HEK293 (cell line): ENCODE results near the gene KBTBD4.

ENCODE experiments used
- HOXC10 ChIP-seq: sonication (generic); formaldehyde crosslinking; IDR thresholded peaks from 2 replicates; pipeline ENCODE4 v1.8.1; 2023; ENCODE audit warnings: mild to moderate bottlenecking, missing genetic modification reagents
- HOXD13 ChIP-seq: sonication (generic); formaldehyde crosslinking; IDR thresholded peaks from 2 replicates; pipeline ENCODE4 v1.8.0; 2022; ENCODE audit warnings: missing genetic modification reagents, borderline replicate concordance
- SP2 ChIP-seq: fragments of 450-650 bp; formaldehyde crosslinking; IDR thresholded peaks from 2 replicates; pipeline ENCODE4 v1.5.1; 2016; ENCODE audit warnings: missing biosample characterization, missing genetic modification characterization
- ZBTB20 ChIP-seq: fragments of 450-650 bp; formaldehyde crosslinking; IDR thresholded peaks from 2 replicates; pipeline ENCODE4 v1.5.1; 2016; ENCODE audit warnings: missing biosample characterization, missing genetic modification characterization
- ZEB2 ChIP-seq: fragments of 450-650 bp; formaldehyde crosslinking; IDR thresholded peaks from 2 replicates; pipeline ENCODE4 v1.5.1; 2016; ENCODE audit warnings: missing biosample characterization, missing genetic modification characterization
- ZFHX2 ChIP-seq: fragments of 450-650 bp; formaldehyde crosslinking; conservative IDR thresholded peaks from 2 replicates; pipeline ENCODE4 v1.5.1; 2016; ENCODE audit warnings: missing biosample characterization, missing genetic modification characterization
- ZFP3 ChIP-seq: fragments of 450-650 bp; formaldehyde crosslinking; IDR thresholded peaks from 2 replicates; pipeline ENCODE4 v1.5.1; 2016; ENCODE audit warnings: low read depth, missing biosample characterization, missing genetic modification characterization
- ZNF133 ChIP-seq: fragments of 450-650 bp; formaldehyde crosslinking; IDR thresholded peaks from 2 replicates; pipeline ENCODE4 v1.5.1; 2016; ENCODE audit warnings: missing biosample characterization, missing genetic modification characterization
- ZNF155 ChIP-seq: fragments of 450-650 bp; formaldehyde crosslinking; IDR thresholded peaks from 2 replicates; pipeline ENCODE4 v1.5.1; 2016; ENCODE audit warnings: missing biosample characterization, missing genetic modification characterization
- ZNF202 ChIP-seq: fragments of 450-650 bp; formaldehyde crosslinking; IDR thresholded peaks from 2 replicates; pipeline ENCODE4 v1.5.1; 2016; ENCODE audit warnings: missing biosample characterization, missing genetic modification characterization, borderline replicate concordance
- ZNF324 ChIP-seq: fragments of 450-650 bp; formaldehyde crosslinking; IDR thresholded peaks from 2 replicates; pipeline ENCODE4 v1.5.1; 2016; ENCODE audit warnings: missing biosample characterization, missing genetic modification characterization
- ZNF394 ChIP-seq: fragments of 450-650 bp; formaldehyde crosslinking; IDR thresholded peaks from 2 replicates; pipeline ENCODE4 v1.5.1; 2016; ENCODE audit warnings: missing biosample characterization, missing genetic modification characterization, mild to moderate bottlenecking, moderate library complexity, borderline replicate concordance
- ZNF433 ChIP-seq: fragments of 450-650 bp; formaldehyde crosslinking; IDR thresholded peaks from 2 replicates; pipeline ENCODE4 v1.5.1; 2016; ENCODE audit warnings: missing biosample characterization, missing genetic modification characterization, low read depth
- ZNF473 ChIP-seq: fragments of 450-650 bp; formaldehyde crosslinking; IDR thresholded peaks from 2 replicates; pipeline ENCODE4 v1.5.1; 2017; ENCODE audit warnings: missing biosample characterization, missing genetic modification characterization
- ZNF76 ChIP-seq: fragments of 450-650 bp; formaldehyde crosslinking; IDR thresholded peaks from 2 replicates; pipeline ENCODE4; 2016; ENCODE audit warnings: low read depth, missing biosample characterization, missing genetic modification characterization, borderline replicate concordance
- ZNF768 ChIP-seq: fragments of 450-650 bp; formaldehyde crosslinking; IDR thresholded peaks from 2 replicates; pipeline ENCODE4 v1.5.1; 2018; ENCODE audit warnings: missing biosample characterization, mild to moderate bottlenecking, missing genetic modification characterization
- ZSCAN30 ChIP-seq: fragments of 450-650 bp; IDR thresholded peaks from 2 replicates; pipeline ENCODE4 v1.5.1; 2018; ENCODE audit warnings: missing biosample characterization, mild to moderate bottlenecking, missing genetic modification characterization, moderate library complexity
- TF ChIP-seq, protein P1 (sequence below): fragments of 450-650 bp; formaldehyde crosslinking; IDR thresholded peaks from 2 replicates; pipeline ENCODE4 v1.5.1; 2016; ENCODE audit warnings: missing biosample characterization, missing genetic modification characterization
- TF ChIP-seq, protein P2 (sequence below): fragments of 450-650 bp; formaldehyde crosslinking; IDR thresholded peaks from 2 replicates; pipeline ENCODE4 v1.5.1; 2016; ENCODE audit warnings: missing biosample characterization, missing genetic modification characterization, borderline replicate concordance
- TF ChIP-seq, protein P3 (sequence below): fragments of 450-650 bp; formaldehyde crosslinking; IDR thresholded peaks from 2 replicates; pipeline ENCODE4 v1.5.1; 2016; ENCODE audit warnings: missing biosample characterization, missing genetic modification characterization
- TF ChIP-seq, protein P4 (sequence below): fragments of 450-650 bp; formaldehyde crosslinking; IDR thresholded peaks from 2 replicates; pipeline ENCODE4 v1.5.1; 2016; ENCODE audit warnings: missing biosample characterization, missing genetic modification characterization, low read depth
- TF ChIP-seq, protein P5 (sequence below): fragments of 450-650 bp; formaldehyde crosslinking; optimal IDR thresholded peaks from 2 replicates; pipeline ENCODE3; 2016; ENCODE audit warnings: missing biosample characterization, mild to moderate bottlenecking, missing genetic modification characterization
- TF ChIP-seq, protein P6 (sequence below): fragments of 450-650 bp; formaldehyde crosslinking; IDR thresholded peaks from 2 replicates; pipeline ENCODE4 v1.5.1; 2017; ENCODE audit warnings: missing biosample characterization, missing genetic modification characterization
- TF ChIP-seq, protein P7 (sequence below): fragments of 450-650 bp; formaldehyde crosslinking; IDR thresholded peaks from 2 replicates; pipeline ENCODE4 v1.5.1; 2017; ENCODE audit warnings: missing biosample characterization, missing genetic modification characterization

Gene KBTBD4

DNA sequence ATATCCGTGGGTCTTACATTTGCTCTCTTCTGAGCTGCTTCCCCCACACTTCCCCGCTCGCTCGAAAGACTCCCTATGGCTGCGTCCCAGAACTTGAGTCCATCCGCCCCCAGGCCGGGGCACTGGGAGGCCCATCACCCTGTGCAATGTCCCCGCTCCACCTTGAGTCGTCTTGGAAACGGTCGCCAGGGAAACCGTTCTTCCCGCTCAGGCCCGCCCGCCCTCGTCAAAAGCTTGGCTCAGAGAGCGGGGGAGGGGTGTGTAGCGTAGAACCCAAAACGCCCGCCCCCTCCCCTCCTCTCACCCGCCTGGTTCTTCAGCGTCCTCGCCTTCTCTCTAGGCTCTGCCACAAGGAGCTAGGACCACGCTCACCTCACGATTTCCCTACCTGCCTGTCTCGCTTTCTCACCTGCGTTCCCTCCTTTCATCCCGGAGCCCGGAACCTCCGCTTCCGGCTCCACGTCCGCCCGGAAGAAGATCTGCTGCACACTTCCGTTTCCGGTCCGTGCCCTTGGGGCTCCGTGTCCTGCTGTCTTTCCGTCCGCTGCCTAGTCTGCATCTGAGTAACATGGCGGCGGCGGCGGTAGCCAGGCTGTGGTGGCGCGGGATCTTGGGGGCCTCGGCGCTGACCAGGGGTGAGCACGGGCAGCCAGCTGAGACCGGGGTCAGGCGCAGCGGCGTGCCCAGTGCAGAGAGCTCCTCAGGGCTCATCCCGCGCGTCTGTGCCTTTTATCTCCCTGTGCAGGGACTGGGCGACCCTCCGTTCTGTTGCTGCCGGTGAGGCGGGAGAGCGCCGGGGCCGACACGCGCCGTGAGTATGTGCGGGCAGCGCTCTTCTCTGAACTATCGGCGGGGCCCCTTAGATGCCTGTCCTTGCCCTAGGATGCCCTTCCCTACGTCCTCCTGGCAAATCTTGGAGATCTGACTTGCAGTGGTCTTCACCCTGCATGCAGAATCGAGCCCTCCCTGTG is at the start of gene KBTBD4, which contains the start of gene NDUFS3 (continued):
- TF ChIP-seq, protein P1, sequence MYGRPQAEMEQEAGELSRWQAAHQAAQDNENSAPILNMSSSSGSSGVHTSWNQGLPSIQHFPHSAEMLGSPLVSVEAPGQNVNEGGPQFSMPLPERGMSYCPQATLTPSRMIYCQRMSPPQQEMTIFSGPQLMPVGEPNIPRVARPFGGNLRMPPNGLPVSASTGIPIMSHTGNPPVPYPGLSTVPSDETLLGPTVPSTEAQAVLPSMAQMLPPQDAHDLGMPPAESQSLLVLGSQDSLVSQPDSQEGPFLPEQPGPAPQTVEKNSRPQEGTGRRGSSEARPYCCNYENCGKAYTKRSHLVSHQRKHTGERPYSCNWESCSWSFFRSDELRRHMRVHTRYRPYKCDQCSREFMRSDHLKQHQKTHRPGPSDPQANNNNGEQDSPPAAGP = peak; percentile 100
- TF ChIP-seq ZSCAN30 (tag by site-specific recombination) = peak; percentile 81
- TF ChIP-seq ZNF394 (tag by site-specific recombination) = peak; percentile 80; the same call in 1 of the 2 replicates
- TF ChIP-seq SP2 (tag by site-specific recombination) = peak; percentile 94
- no peak for TF ChIP-seq ZNF473 (tag by site-specific recombination)
- peak; percentile 92; the same call in 1 of the 2 replicates for TF ChIP-seq HOXC10 (CRISPR knock-in tag)
- peak; percentile 100 for TF ChIP-seq ZNF324 (tag by site-specific recombination)
- peak; percentile 79 for TF ChIP-seq HOXD13 (CRISPR knock-in tag)
- TF ChIP-seq, protein P2, sequence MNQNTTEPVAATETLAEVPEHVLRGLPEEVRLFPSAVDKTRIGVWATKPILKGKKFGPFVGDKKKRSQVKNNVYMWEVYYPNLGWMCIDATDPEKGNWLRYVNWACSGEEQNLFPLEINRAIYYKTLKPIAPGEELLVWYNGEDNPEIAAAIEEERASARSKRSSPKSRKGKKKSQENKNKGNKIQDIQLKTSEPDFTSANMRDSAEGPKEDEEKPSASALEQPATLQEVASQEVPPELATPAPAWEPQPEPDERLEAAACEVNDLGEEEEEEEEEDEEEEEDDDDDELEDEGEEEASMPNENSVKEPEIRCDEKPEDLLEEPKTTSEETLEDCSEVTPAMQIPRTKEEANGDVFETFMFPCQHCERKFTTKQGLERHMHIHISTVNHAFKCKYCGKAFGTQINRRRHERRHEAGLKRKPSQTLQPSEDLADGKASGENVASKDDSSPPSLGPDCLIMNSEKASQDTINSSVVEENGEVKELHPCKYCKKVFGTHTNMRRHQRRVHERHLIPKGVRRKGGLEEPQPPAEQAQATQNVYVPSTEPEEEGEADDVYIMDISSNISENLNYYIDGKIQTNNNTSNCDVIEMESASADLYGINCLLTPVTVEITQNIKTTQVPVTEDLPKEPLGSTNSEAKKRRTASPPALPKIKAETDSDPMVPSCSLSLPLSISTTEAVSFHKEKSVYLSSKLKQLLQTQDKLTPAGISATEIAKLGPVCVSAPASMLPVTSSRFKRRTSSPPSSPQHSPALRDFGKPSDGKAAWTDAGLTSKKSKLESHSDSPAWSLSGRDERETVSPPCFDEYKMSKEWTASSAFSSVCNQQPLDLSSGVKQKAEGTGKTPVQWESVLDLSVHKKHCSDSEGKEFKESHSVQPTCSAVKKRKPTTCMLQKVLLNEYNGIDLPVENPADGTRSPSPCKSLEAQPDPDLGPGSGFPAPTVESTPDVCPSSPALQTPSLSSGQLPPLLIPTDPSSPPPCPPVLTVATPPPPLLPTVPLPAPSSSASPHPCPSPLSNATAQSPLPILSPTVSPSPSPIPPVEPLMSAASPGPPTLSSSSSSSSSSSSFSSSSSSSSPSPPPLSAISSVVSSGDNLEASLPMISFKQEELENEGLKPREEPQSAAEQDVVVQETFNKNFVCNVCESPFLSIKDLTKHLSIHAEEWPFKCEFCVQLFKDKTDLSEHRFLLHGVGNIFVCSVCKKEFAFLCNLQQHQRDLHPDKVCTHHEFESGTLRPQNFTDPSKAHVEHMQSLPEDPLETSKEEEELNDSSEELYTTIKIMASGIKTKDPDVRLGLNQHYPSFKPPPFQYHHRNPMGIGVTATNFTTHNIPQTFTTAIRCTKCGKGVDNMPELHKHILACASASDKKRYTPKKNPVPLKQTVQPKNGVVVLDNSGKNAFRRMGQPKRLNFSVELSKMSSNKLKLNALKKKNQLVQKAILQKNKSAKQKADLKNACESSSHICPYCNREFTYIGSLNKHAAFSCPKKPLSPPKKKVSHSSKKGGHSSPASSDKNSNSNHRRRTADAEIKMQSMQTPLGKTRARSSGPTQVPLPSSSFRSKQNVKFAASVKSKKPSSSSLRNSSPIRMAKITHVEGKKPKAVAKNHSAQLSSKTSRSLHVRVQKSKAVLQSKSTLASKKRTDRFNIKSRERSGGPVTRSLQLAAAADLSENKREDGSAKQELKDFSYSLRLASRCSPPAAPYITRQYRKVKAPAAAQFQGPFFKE = peak; percentile 89; the same call in 1 of the 2 replicates
- TF ChIP-seq ZFHX2 (tag by site-specific recombination) = peak; percentile 94
- TF ChIP-seq ZEB2 (tag by site-specific recombination) = peak; percentile 99
- no peak; the same call in 1 of the 2 replicates for TF ChIP-seq ZNF133 (tag by site-specific recombination)
- TF ChIP-seq ZBTB20 (tag by site-specific recombination) = peak; percentile 65; the same call in 1 of the 2 replicates
- TF ChIP-seq ZNF155 = no peak; the same call in 1 of the 2 replicates
- no peak for TF ChIP-seq ZFP3 (tag by site-specific recombination)
- TF ChIP-seq ZNF202 (tag by site-specific recombination) = no peak
- TF ChIP-seq ZNF76 (tag by site-specific recombination) = peak; percentile 92
- TF ChIP-seq, protein P3, sequence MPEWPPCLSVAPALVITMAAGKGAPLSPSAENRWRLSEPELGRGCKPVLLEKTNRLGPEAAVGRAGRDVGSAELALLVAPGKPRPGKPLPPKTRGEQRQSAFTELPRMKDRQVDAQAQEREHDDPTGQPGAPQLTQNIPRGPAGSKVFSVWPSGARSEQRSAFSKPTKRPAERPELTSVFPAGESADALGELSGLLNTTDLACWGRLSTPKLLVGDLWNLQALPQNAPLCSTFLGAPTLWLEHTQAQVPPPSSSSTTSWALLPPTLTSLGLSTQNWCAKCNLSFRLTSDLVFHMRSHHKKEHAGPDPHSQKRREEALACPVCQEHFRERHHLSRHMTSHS = no peak
- TF ChIP-seq, protein P4, sequence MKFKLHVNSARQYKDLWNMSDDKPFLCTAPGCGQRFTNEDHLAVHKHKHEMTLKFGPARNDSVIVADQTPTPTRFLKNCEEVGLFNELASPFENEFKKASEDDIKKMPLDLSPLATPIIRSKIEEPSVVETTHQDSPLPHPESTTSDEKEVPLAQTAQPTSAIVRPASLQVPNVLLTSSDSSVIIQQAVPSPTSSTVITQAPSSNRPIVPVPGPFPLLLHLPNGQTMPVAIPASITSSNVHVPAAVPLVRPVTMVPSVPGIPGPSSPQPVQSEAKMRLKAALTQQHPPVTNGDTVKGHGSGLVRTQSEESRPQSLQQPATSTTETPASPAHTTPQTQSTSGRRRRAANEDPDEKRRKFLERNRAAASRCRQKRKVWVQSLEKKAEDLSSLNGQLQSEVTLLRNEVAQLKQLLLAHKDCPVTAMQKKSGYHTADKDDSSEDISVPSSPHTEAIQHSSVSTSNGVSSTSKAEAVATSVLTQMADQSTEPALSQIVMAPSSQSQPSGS (tag by site-specific recombination) = no peak
- TF ChIP-seq, protein P5, sequence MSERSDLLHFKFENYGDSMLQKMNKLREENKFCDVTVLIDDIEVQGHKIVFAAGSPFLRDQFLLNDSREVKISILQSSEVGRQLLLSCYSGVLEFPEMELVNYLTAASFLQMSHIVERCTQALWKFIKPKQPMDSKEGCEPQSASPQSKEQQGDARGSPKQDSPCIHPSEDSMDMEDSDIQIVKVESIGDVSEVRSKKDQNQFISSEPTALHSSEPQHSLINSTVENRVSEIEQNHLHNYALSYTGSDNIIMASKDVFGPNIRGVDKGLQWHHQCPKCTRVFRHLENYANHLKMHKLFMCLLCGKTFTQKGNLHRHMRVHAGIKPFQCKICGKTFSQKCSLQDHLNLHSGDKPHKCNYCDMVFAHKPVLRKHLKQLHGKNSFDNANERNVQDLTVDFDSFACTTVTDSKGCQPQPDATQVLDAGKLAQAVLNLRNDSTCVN = peak; percentile 57
- TF ChIP-seq, protein P6, sequence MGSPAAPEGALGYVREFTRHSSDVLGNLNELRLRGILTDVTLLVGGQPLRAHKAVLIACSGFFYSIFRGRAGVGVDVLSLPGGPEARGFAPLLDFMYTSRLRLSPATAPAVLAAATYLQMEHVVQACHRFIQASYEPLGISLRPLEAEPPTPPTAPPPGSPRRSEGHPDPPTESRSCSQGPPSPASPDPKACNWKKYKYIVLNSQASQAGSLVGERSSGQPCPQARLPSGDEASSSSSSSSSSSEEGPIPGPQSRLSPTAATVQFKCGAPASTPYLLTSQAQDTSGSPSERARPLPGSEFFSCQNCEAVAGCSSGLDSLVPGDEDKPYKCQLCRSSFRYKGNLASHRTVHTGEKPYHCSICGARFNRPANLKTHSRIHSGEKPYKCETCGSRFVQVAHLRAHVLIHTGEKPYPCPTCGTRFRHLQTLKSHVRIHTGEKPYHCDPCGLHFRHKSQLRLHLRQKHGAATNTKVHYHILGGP (tag by site-specific recombination) = 0 out of 2 replicates have a peak, but pooled peaks have one; percentile 25
- TF ChIP-seq, protein P7, sequence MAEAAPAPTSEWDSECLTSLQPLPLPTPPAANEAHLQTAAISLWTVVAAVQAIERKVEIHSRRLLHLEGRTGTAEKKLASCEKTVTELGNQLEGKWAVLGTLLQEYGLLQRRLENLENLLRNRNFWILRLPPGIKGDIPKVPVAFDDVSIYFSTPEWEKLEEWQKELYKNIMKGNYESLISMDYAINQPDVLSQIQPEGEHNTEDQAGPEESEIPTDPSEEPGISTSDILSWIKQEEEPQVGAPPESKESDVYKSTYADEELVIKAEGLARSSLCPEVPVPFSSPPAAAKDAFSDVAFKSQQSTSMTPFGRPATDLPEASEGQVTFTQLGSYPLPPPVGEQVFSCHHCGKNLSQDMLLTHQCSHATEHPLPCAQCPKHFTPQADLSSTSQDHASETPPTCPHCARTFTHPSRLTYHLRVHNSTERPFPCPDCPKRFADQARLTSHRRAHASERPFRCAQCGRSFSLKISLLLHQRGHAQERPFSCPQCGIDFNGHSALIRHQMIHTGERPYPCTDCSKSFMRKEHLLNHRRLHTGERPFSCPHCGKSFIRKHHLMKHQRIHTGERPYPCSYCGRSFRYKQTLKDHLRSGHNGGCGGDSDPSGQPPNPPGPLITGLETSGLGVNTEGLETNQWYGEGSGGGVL = peak; percentile 53
- TF ChIP-seq ZNF433 (tag by site-specific recombination) = no peak
- no peak for TF ChIP-seq ZNF768 (tag by site-specific recombination)
